GM12892 (cell line): ENCODE results near the gene FBXO41.

Source experiments
- POLR2A ChIP-seq: IDR thresholded peaks from 2 replicates; pipeline ENCODE4 v1.6.1; 2011; ENCODE audit warnings: low read depth, low read length, control low read depth
- POLR2AphosphoS5 ChIP-seq: IDR thresholded peaks from 2 replicates; pipeline ENCODE4 v1.6.1; 2011; ENCODE audit warnings: low read depth, low read length, control low read depth

DNA sequence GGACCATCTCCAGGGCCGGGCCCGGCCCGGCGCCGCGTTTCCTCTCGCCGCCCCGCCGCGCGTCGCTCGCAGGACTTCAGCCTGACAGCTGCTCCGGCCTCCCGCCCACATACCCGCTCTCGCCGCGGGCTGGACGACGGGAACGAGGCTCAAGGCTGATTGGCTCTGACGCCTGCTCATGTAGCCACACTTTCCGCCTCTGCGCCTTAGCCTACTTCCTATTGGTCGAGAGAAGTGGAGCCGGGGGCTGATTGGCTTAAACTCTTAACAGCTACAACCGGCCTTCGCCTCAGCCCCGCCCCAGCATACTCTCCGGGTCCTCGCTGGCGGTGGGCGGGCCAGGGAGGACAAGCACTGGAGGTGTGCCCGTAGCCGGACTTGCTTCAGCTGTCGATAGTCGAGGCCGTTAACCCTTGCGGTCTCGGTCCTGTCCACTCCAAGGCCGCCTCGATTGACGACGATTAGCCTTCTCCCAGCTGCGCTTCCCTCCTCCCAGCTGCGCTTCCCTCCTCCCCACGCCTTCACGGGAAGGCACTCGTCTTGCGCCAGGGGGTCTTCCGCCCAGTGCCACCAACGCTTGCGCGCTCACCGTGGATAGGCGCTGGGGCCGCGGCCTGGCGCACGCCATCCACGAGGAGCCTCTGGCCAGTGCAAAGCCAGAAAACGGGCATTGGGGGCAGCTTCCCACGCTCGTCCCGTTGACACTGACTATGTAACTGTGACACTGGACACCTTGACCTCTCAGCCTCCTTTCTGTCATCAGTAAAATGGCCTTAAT is 50.9 kb downstream of the FBXO41 start, which contains the start of gene PRADC1:
- peak; percentile 62; the same call in 1 of the 2 replicates for TF ChIP-seq POLR2A
- peak; percentile 45; the same call in 1 of the 2 replicates for TF ChIP-seq POLR2AphosphoS5
